Activated effector memory CD4-positive, alpha-beta T cell treated with anti-CD3 and anti-CD28 coated beads, Interleukin-2, amount 50 U/mL, for 16 hours (primary cell): ENCODE data around the gene SERAC1.

ENCODE experiments used
- DNase-seq: peaks from one replicate; pipeline ENCODE4 v3.0.0-alpha.2; 2020

Gene SERAC1

GRCh38 chr6:158073776-158074175 lies 94.3 kb downstream of the SERAC1 start:
- peak; percentile 12 for DNase-seq

GRCh38 chr6:158072083-158072721 lies 95.9 kb downstream of the SERAC1 start:
- peak; percentile 88 for DNase-seq

- no peak for DNase-seq
These were observed 96.7 kb downstream of the SERAC1 start for GRCh38 chr6:158071121-158072082.

- no peak for DNase-seq
These were observed 97.5 kb downstream of the SERAC1 start for GRCh38 chr6:158070513-158070912.

GRCh38 chr6:158069800-158070195 lies 98.3 kb downstream of the SERAC1 start:
- no peak for DNase-seq

- DNase-seq, result no peak
These were observed 98.9 kb downstream of the SERAC1 start for GRCh38 chr6:158068893-158069799.

- no peak for DNase-seq
These were observed 99.7 kb downstream of the SERAC1 start for GRCh38 chr6:158068156-158068892.

- no peak for DNase-seq
These were observed 100.5 kb downstream of the SERAC1 start for GRCh38 chr6:158067436-158068015.

GRCh38 chr6:158066136-158066781 lies 101.8 kb downstream of the SERAC1 start:
- no peak for DNase-seq

GRCh38 chr6:158064725-158065251 lies 103.3 kb downstream of the SERAC1 start:
- no peak for DNase-seq

- no peak for DNase-seq
These were observed 104.3 kb downstream of the SERAC1 start for GRCh38 chr6:158063736-158064135.

GRCh38 chr6:158061709-158062461 lies 106.2 kb downstream of the SERAC1 start:
- no peak for DNase-seq

GRCh38 chr6:158061361-158061708 lies 106.7 kb downstream of the SERAC1 start:
- no peak for DNase-seq

GRCh38 chr6:158060455-158061360 lies 107.4 kb downstream of the SERAC1 start:
- no peak for DNase-seq
